ENCODE results near the gene CELF2. TPM values are rescaled to one million over a fixed set of nuclear protein-coding genes. Genes with fewer than 3 reads are reported as not detected.

The CELF2 gene
- total and polyA plus RNA-seq, 2 experiments from 2014 or later: 16.6 to 26.9 TPM

GRCh38 chr10:11214407-11214806 is 196.7 kb downstream of the CELF2 start:
- no peak overlapping the region for H3K27ac ChIP-seq
- 93% methylated on average over 10 of the region's 10 CpGs for WGBS (ENCODE audit: low lambda C conversion rate, missing lambda C conversion rate)
- H4K20me1 ChIP-seq (ENCODE audit: insufficient read depth, poor library complexity, severe bottlenecking): no peaks in the 10 kb centered on the region
- no peaks in the 10 kb centered on the region for H3K79me2 ChIP-seq
- TF ChIP-seq EZH2phosphoT487 (IDR thresholded peaks at IDR 0.05; ENCODE audit: low read depth, severe bottlenecking, unreplicated experiment): no peak
- no peak for TF ChIP-seq EZH2 (IDR thresholded peaks at IDR 0.05; ENCODE audit: borderline replicate concordance)
- TF ChIP-seq CTCF (IDR thresholded peaks at IDR 0.05; ENCODE audit: poor library complexity): no peak
- H3K9me3 ChIP-seq (ENCODE audit: low read depth): no peaks in the 10 kb centered on the region
- no peaks in the 10 kb centered on the region for H3K9me2 ChIP-seq (replicated peaks; ENCODE audit: insufficient read depth)
- H2AFZ ChIP-seq: no peak overlapping the region
- no peak overlapping the region for H3K4me3 ChIP-seq
- DNase-seq (ENCODE audit: low spot score): no peak
- no peaks in the 10 kb centered on the region for H3K27me3 ChIP-seq
- no peak overlapping the region for H3K4me2 ChIP-seq
- no peaks in the 10 kb centered on the region for H3K4me1 ChIP-seq (ENCODE audit: insufficient read depth)
- no peaks in the 10 kb centered on the region for H3K36me3 ChIP-seq (replicated peaks; ENCODE audit: insufficient read depth, low read depth)

- no peaks in the 10 kb centered on the region for H3K27me3 ChIP-seq
- no peak overlapping the region for H3K4me2 ChIP-seq
- no peaks in the 10 kb centered on the region for H3K9me3 ChIP-seq (ENCODE audit: low read depth)
- H3K4me1 ChIP-seq (ENCODE audit: insufficient read depth): no peaks in the 10 kb centered on the region
- no peak overlapping the region for H2AFZ ChIP-seq
- H3K4me3 ChIP-seq: no peak overlapping the region
- no peaks in the 10 kb centered on the region for H3K9me2 ChIP-seq (replicated peaks; ENCODE audit: insufficient read depth)
- no peaks in the 10 kb centered on the region for H4K20me1 ChIP-seq (ENCODE audit: insufficient read depth, poor library complexity, severe bottlenecking)
- no peaks in the 10 kb centered on the region for H3K79me2 ChIP-seq
- H3K36me3 ChIP-seq (replicated peaks; ENCODE audit: insufficient read depth, low read depth): no peaks in the 10 kb centered on the region
- TF ChIP-seq EZH2 (IDR thresholded peaks at IDR 0.05; ENCODE audit: borderline replicate concordance) (no peak), EZH2phosphoT487 (IDR thresholded peaks at IDR 0.05; ENCODE audit: low read depth, severe bottlenecking, unreplicated experiment) (no peak)
- 95% methylated on average over 4 of the region's 4 CpGs for WGBS (ENCODE audit: low lambda C conversion rate, missing lambda C conversion rate)
- DNase-seq (ENCODE audit: low spot score): no peak
- H3K27ac ChIP-seq: no peak overlapping the region
These were observed 197.8 kb downstream of the CELF2 start for GRCh38 chr10:11215471-11215870.

GRCh38 chr10:11217521-11217920 is 199.8 kb downstream of the CELF2 start:
- H3K9me2 ChIP-seq (replicated peaks; ENCODE audit: insufficient read depth): no peaks in the 10 kb centered on the region
- no peak overlapping the region for H3K27ac ChIP-seq
- DNase-seq (ENCODE audit: low spot score): no peak
- H3K4me1 ChIP-seq (ENCODE audit: insufficient read depth): no peaks in the 10 kb centered on the region
- H3K36me3 ChIP-seq (replicated peaks; ENCODE audit: insufficient read depth, low read depth): no peaks in the 10 kb centered on the region
- no peaks in the 10 kb centered on the region for H3K9me3 ChIP-seq (ENCODE audit: low read depth)
- 86% methylated on average over 3 of the region's 3 CpGs for WGBS (ENCODE audit: low lambda C conversion rate, missing lambda C conversion rate)
- no peak overlapping the region for H3K4me3 ChIP-seq
- H3K27me3 ChIP-seq: no peaks in the 10 kb centered on the region
- H2AFZ ChIP-seq: no peak overlapping the region
- no peaks in the 10 kb centered on the region for H3K79me2 ChIP-seq
- no peak overlapping the region for H3K4me2 ChIP-seq
- TF ChIP-seq EZH2 (IDR thresholded peaks at IDR 0.05; ENCODE audit: borderline replicate concordance): no peak
- no peak for TF ChIP-seq CTCF (IDR thresholded peaks at IDR 0.05; ENCODE audit: poor library complexity)
- TF ChIP-seq EZH2phosphoT487 (IDR thresholded peaks at IDR 0.05; ENCODE audit: low read depth, severe bottlenecking, unreplicated experiment): no peak
- H4K20me1 ChIP-seq (ENCODE audit: insufficient read depth, poor library complexity, severe bottlenecking): no peaks in the 10 kb centered on the region

GRCh38 chr10:11218395-11218794 is 200.7 kb downstream of the CELF2 start:
- Histone ChIP-seq H3K36me3 (replicated peaks; ENCODE audit: insufficient read depth, low read depth) (no peaks in the 10 kb centered on the region), H3K27me3 (no peaks in the 10 kb centered on the region), H3K27ac (no peak overlapping the region), H3K79me2 (no peaks in the 10 kb centered on the region), H3K9me2 (replicated peaks; ENCODE audit: insufficient read depth) (no peaks in the 10 kb centered on the region), H3K4me3 (no peak overlapping the region), H3K4me1 (ENCODE audit: insufficient read depth) (no peaks in the 10 kb centered on the region), H3K9me3 (ENCODE audit: low read depth) (no peaks in the 10 kb centered on the region), H2AFZ (no peak overlapping the region), H3K4me2 (no peak overlapping the region), H4K20me1 (ENCODE audit: insufficient read depth, poor library complexity, severe bottlenecking) (no peaks in the 10 kb centered on the region)
- no peak for TF ChIP-seq EZH2phosphoT487 (IDR thresholded peaks at IDR 0.05; ENCODE audit: low read depth, severe bottlenecking, unreplicated experiment)
- no peak for TF ChIP-seq EZH2 (IDR thresholded peaks at IDR 0.05; ENCODE audit: borderline replicate concordance)
- no peak for TF ChIP-seq CTCF (IDR thresholded peaks at IDR 0.05; ENCODE audit: poor library complexity)
- no peak for DNase-seq (ENCODE audit: low spot score)
- WGBS (ENCODE audit: low lambda C conversion rate, missing lambda C conversion rate): 69% methylated on average over 5 of the region's 5 CpGs

Data from hepatocyte (in vitro differentiated cells).